IPS DF 6.9 (cell line): ENCODE data around the gene GATA5.

Experiments used
- DNase-seq: peaks from one replicate; pipeline ENCODE4 v3.0.0-alpha.2; 2013; ENCODE audit warnings: low read depth, low spot score
- H3K27ac ChIP-seq: one replicate; pipeline ENCODE4 v1.5.1; 2013; ENCODE audit warnings: low read length, control low read depth
- H3K27me3 ChIP-seq: 2 replicates; pipeline ENCODE4 v1.6.1; 2013; ENCODE audit warnings: mild to moderate bottlenecking, low read length; ENCODE audit not compliant: control insufficient read depth, insufficient read depth
- H3K36me3 ChIP-seq: 2 replicates; pipeline ENCODE4 v1.6.1; 2013; ENCODE audit warnings: low read length; ENCODE audit not compliant: control insufficient read depth, insufficient read depth
- H3K4me1 ChIP-seq: 2 replicates; pipeline ENCODE4 v1.6.1; 2013; ENCODE audit warnings: low read length; ENCODE audit not compliant: control insufficient read depth, insufficient read depth
- H3K4me3 ChIP-seq: 2 replicates; pipeline ENCODE4 v1.5.1; 2013; ENCODE audit warnings: mild to moderate bottlenecking, low read length
- H3K9me3 ChIP-seq: 2 replicates; pipeline ENCODE4 v1.6.1; 2013; ENCODE audit warnings: low read length, inconsistent platforms; ENCODE audit not compliant: control insufficient read depth, insufficient read depth
- WGBS: extraction: QIAGEN DNeasy Blood & Tissue Kit; methylation state at CpG from one replicate; pipeline ENCODE4 v1.1.7; 2013; ENCODE audit warnings: mixed read lengths, missing lambda C conversion rate; ENCODE audit not compliant: insufficient read length, insufficient coverage; 5-methylcytosine and 5-hydroxymethylcytosine counted together

Gene GATA5

DNA sequence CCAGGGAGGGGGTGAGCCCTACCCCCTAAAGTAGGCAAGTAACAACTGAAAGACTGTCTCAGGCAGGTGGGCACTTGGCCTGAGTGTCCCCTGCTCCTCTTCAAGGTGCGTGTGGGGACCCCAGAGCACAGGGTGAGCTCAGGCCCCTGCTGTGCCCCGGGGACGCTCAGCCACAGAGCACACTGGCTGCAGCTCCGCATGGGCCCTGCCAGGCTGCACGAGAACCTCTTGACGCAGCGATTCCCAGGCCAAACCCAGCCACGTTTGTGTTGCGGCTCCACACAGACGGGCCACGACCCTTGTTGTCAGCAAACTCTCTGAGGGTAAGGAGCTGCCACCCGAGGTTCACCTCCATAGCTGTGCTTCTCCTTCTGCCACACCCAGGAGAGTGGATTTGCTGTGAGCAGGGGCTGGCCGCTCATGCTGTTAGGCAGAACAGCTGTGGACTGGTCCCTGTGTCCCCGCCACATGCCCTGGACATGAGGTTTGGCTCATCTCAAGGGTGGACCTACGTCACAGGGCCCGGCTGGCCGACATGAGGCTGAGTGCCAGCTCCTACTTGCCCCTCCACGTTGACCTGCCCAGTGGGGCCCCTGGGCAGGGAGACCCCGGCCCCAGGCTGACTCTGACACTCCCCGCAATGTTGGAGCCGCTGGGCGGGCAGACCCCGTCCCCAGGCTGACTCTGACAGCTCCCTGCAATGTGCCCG, 29.7 kb upstream of the GATA5 start:
- H3K27me3 ChIP-seq: no peaks in the 10 kb centered on the region
- no peaks in the 10 kb centered on the region; the same call in 1 of the 2 replicates for H3K4me1 ChIP-seq
- H3K9me3 ChIP-seq: no peaks in the 10 kb centered on the region
- H3K4me3 ChIP-seq: no peak overlapping the region
- H3K36me3 ChIP-seq: no peaks in the 10 kb centered on the region
- no peak overlapping the region for H3K27ac ChIP-seq
- DNase-seq: no peak
- no CpG with 5 or more reads among the region's 24 CpGs for WGBS

DNA sequence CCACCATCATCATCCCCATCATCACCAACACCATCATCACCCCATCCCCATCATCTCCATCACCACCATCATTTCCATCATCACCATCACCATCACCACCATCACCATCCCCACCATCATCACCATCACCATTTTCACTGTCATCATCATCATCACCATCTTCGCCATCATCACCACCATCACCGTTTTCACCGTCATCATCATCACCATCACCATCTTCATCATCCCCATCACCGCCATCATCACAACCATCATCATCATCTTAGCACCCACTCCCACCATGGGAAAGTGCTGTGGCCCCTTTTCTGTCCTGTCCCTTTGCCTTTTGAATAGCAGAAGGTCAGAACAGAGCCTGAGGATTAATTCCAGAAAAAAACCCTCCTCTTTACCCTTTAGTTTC, 28.5 kb upstream of the GATA5 start:
- Histone ChIP-seq H3K27ac (no peak overlapping the region), H3K4me3 (no peak overlapping the region), H3K9me3 (no peaks in the 10 kb centered on the region), H3K36me3 (no peaks in the 10 kb centered on the region), H3K27me3 (no peaks in the 10 kb centered on the region), H3K4me1 (no peaks in the 10 kb centered on the region; the same call in 1 of the 2 replicates)
- no peak for DNase-seq
- 100% methylated on average over 4 of the region's 4 CpGs for WGBS

DNA sequence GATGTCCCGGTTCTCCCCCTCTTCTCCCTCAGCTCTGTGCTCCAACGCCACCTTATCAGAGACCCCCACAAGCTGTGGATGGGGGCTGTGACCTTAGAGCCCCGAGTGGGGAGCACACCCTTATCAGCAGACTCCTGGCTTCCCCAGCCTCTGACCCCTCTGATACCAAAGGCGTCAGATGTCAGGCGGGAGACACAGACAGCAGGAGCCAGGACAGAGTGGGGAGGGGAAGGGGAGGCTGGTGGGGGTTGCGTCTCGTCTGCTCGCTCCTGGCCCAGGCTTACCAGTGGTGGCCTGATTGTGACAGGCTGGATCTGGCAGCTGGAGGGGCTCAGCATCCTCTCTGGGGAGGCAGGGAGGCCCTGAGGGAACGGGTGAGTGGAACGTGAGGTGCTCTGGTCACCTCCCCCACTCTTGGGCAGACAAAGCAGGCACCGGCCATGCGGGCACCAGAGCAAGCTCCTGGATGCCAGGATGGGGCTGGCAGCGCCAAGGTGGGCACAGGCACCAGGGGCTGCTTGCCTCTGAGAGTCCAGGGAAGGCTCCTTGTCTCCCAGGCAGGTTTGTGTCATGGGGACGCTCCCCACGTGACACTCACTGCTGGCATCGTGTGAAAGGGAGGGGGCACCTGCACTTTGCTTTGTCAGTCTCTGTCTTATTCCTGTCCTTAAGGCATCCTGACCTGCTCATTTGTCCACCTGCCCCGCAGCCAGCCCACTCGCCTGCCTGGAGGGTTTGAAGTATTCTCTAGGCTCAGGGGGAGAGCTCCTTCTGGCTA, 27.8 kb upstream of the GATA5 start:
- no peaks in the 10 kb centered on the region; the same call in 1 of the 2 replicates for H3K4me1 ChIP-seq

DNA sequence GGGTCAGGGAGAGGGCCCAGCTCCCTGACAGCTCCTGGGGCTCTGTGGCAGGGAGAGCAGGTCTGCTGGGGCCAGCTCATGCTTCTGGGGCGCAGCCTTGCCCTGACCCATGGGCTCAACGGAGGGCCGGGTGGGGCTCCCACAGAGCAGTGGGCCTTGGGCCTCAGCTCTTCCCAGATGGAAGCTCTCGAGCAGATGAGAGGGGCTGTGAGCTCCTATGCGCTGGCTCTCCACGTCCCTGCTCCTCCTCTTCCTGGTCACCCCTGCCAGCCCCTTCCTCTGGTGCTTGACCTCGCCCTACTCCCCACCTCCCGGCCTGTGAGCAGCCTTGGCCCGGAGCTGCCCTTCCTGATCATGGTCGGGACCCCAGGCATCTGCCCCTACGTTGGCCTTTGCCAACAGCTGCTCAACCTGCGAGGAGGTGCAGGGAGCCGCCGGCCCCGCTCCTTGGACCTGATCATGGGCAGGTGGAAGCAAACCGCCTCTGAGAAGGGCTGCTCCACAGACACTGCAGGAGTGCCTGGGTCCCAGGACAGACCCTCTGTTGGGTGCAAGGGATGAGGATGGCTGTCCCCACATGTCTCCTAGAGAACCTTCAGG, 26.8 kb upstream of the GATA5 start:
- H3K4me1 ChIP-seq: no peaks in the 10 kb centered on the region; the same call in 1 of the 2 replicates
- WGBS: no CpG with 5 or more reads among the region's 16 CpGs
- no peaks in the 10 kb centered on the region for H3K36me3 ChIP-seq
- no peak overlapping the region for H3K4me3 ChIP-seq
- H3K27ac ChIP-seq: no peak overlapping the region
- H3K27me3 ChIP-seq: no peaks in the 10 kb centered on the region
- no peak for DNase-seq
- no peaks in the 10 kb centered on the region for H3K9me3 ChIP-seq

More for the DNA sequence above, 27.8 kb upstream of the GATA5 start:
- H3K9me3 ChIP-seq: no peaks in the 10 kb centered on the region
- no peaks in the 10 kb centered on the region for H3K36me3 ChIP-seq
- H3K4me3 ChIP-seq: no peak overlapping the region
- no peak overlapping the region for H3K27ac ChIP-seq
- no CpG with 5 or more reads among the region's 18 CpGs for WGBS
- no peaks in the 10 kb centered on the region for H3K27me3 ChIP-seq
- no peak for DNase-seq

DNA sequence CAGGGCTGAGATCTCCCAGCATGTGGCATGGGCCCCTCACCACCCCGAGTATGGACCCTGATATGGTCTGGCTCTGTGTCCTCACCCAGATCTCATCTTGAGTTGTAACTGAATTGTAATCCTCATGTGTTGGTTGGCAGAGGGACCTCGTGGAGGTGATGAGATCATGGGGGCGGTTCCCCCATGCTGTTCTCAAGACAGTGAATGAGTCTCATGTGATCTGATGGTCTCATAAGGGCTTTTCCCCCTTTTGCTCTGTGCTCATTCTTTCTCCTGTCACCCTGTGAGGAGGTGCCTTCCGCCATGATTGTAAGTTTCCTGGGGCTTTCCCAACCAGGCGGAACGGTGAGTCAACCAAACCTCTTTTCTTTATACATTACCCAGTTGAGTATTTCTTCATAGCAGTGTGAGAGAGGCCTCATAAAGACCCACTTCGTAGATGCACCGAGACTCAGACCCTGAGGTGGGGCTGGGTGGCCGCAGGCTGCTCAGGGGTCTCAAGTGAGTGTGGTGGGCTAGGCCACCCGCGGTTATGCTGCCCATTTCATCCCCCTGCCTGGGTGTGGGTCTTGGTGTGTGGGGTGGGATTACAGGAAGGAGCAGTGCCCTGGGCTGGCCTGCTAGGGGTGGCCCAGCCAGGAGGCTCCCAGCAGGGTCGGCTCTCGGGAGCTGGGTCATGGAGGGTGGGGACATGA, 26.2 kb upstream of the GATA5 start:
- Histone ChIP-seq H3K4me3 (no peak overlapping the region), H3K36me3 (no peaks in the 10 kb centered on the region), H3K4me1 (no peaks in the 10 kb centered on the region; the same call in 1 of the 2 replicates), H3K27ac (no peak overlapping the region), H3K27me3 (no peaks in the 10 kb centered on the region), H3K9me3 (no peaks in the 10 kb centered on the region)
- no CpG with 5 or more reads among the region's 13 CpGs for WGBS
- no peak for DNase-seq

GRCh38 chr20:62500237-62500864, 24.6 kb upstream of the GATA5 start:
- H3K27me3 ChIP-seq: no peaks in the 10 kb centered on the region

DNA sequence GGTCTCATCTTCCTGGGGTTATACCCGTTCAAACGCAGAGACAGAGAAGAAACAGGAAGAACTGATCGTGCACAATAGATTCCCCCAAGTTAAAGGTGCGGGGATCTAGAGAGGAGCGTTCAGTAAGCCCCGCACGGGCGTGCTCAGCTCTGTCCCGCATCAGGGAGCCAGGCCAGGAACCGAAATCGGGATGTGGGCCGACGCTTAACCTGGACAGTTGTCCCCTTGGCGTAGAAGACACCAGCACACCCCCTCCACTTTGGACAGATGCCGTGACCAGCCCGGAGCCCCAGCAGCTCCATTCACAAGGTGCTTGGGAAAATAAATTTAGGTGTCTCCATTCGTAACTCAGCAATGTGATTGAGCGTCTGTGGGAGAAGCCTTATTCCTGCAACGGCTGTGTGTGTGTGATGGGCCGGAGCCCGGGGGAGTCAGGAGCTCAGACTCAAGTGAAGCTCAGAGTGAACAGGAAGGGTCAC, 24.0 kb upstream of the GATA5 start:
- no peaks in the 10 kb centered on the region for H3K27me3 ChIP-seq

More at GRCh38 chr20:62500237-62500864, 24.6 kb upstream of the GATA5 start:
- Histone ChIP-seq H3K9me3 (no peaks in the 10 kb centered on the region), H3K4me3 (no peak overlapping the region), H3K36me3 (no peaks in the 10 kb centered on the region), H3K4me1 (peaks cover 3% of the 10 kb centered on the region), H3K27ac (no peak overlapping the region)
- WGBS: 100% methylated on average over 1 of the region's 26 CpGs
- DNase-seq: no peak

DNA sequence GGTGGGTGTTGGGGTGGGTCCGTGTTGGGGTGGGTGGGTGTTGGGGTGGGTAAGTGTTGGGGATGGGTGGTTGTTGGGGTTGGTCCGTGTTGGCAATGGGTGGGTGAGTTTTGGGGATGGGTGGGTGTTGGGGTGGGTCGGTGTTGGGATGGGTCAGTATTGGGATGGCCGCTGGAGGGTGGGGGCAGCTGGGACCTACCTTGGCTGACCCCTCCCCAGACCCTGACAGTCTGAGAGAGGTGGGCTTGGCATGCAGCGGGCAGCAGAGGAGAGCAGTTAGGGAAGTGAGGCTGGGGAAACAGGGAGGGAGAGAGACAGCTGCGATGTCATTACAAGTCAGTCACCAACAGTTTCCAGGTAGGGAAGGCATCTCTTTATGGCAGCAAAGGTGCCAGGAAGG, 23.1 kb upstream of the GATA5 start:
- peaks cover 3% of the 10 kb centered on the region; the same call in 1 of the 2 replicates for H3K4me1 ChIP-seq
- no peak overlapping the region for H3K4me3 ChIP-seq
- H3K27me3 ChIP-seq: no peaks in the 10 kb centered on the region
- WGBS: 100% methylated on average over 1 of the region's 6 CpGs
- H3K9me3 ChIP-seq: no peaks in the 10 kb centered on the region
- no peak for DNase-seq
- H3K27ac ChIP-seq: no peak overlapping the region
- no peaks in the 10 kb centered on the region for H3K36me3 ChIP-seq

More for the DNA sequence above, 24.0 kb upstream of the GATA5 start:
- H3K36me3 ChIP-seq: no peaks in the 10 kb centered on the region
- no peak overlapping the region for H3K27ac ChIP-seq
- DNase-seq: no peak
- WGBS: no CpG with 5 or more reads among the region's 21 CpGs
- H3K4me1 ChIP-seq: peaks cover 3% of the 10 kb centered on the region; the same call in 1 of the 2 replicates
- H3K9me3 ChIP-seq: no peaks in the 10 kb centered on the region
- no peak overlapping the region for H3K4me3 ChIP-seq

- no peaks in the 10 kb centered on the region for H3K27me3 ChIP-seq
- no CpG with 5 or more reads among the region's 32 CpGs for WGBS
- DNase-seq: no peak
- H3K36me3 ChIP-seq: no peaks in the 10 kb centered on the region
- peaks cover 3% of the 10 kb centered on the region; the same call in 1 of the 2 replicates for H3K4me1 ChIP-seq
- H3K4me3 ChIP-seq: no peak overlapping the region
- no peaks in the 10 kb centered on the region for H3K9me3 ChIP-seq
- H3K27ac ChIP-seq: no peak overlapping the region
Observed at GRCh38 chr20:62496568-62497218, 20.9 kb upstream of the GATA5 start.
